LNCAP (cell line): ENCODE results near the gene LRRFIP1.

Experiments
- TF ChIP-seq, protein P1 (sequence below): fragments of 450-650 bp; IDR thresholded peaks from 2 replicates; pipeline ENCODE4 v1.5.1; 2017; ENCODE audit warnings: mild to moderate bottlenecking

The LRRFIP1 gene

DNA sequence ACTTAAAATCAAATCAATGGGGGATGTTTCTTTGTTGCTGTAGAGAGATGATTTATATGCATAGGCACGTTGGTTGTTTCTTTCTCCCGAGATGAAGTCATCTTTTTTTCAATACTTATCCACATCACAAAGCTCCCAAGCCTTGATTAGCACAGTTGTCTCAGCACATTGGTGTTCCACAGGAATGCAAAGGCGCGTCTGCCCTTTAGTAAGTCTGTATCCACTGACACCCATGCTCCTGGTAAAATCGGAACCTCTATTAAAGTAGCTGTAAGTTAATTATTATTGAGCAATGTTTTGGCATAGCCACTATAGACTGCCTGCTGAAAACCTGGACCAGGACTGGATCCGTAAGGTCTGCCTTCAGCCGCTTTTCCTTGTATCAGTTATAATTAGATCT lies 93.6 kb downstream of the LRRFIP1 start:
- TF ChIP-seq, protein P1, sequence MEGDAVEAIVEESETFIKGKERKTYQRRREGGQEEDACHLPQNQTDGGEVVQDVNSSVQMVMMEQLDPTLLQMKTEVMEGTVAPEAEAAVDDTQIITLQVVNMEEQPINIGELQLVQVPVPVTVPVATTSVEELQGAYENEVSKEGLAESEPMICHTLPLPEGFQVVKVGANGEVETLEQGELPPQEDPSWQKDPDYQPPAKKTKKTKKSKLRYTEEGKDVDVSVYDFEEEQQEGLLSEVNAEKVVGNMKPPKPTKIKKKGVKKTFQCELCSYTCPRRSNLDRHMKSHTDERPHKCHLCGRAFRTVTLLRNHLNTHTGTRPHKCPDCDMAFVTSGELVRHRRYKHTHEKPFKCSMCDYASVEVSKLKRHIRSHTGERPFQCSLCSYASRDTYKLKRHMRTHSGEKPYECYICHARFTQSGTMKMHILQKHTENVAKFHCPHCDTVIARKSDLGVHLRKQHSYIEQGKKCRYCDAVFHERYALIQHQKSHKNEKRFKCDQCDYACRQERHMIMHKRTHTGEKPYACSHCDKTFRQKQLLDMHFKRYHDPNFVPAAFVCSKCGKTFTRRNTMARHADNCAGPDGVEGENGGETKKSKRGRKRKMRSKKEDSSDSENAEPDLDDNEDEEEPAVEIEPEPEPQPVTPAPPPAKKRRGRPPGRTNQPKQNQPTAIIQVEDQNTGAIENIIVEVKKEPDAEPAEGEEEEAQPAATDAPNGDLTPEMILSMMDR: no peak

DNA sequence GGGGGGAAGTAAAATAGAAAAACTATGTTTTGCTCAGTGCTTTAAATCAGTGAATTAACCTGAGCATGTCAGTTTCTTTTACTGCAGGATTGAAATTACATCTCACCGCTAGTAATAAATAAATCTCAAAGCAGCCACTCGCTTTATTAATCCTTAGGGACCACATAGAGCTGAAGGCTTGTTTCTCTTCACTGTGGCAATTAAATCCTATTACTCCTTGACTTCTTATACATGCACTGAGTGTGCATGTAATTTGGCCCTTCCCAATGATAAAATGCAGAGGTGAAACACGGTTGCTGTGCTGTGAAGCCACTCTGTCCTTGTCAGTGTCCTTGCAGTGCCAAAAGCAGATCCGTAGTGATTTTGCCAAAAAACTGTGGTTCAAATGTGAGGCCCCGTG lies 94.1 kb downstream of the LRRFIP1 start:
- TF ChIP-seq, protein P1: no peak

DNA sequence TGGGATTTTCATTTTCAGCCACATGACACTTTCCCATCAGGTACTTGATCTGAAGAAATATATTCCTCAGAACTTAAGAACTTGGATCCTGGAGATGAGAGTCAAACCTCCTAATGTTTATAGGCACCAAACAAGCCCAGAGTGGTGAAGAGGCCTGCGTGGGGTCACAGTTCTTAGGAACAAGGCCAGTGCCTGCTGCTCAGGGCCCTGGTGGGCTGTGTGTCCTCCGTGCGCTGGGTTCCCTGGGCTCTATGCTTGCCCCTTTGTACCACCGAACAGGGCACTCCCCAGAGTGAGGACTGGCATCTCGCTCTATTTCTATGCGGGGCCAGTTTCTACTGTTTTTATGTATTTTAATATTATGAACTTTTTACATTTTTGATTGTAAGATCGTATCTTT lies 95.2 kb downstream of the LRRFIP1 start:
- TF ChIP-seq, protein P1: no peak

DNA sequence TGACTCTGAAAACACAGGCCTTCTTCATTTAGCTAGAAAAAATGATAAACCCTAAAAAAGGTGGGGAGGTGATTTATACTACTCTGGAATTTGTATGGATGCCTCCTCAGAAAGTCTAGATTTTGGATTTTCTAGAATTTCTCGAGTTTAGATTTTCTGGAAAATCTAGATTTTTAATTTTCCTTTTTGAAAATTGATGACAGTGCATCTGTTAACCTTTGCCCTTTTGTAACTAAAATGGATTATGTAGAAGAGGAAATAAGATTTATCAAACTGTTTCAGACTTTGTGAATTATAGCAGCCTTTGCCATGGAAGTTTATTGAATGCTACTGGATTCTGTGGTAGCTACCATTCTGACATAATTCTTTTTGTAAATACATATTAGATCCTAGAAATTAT lies 95.6 kb downstream of the LRRFIP1 start:
- TF ChIP-seq, protein P1: no peak

DNA sequence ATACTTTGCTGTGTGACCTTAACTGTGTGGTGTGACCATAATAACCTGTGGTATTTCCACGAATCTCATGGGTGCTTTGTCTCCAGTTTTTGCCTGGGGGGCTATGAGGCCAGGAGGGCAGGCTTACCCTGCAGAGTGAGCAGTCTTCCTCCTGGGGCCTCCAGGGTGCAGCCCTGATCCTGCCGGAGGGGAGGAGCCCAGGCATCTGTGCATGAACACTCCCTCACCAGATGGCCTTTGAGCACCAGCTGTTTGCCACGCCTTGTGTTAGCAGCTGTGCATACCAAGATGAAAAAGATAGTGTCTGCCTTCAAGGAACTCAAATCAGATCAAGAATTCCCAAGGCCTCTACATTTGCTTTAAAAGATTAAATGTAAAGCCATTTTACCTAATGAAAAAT lies 96.2 kb downstream of the LRRFIP1 start:
- TF ChIP-seq, protein P1: no peak

DNA sequence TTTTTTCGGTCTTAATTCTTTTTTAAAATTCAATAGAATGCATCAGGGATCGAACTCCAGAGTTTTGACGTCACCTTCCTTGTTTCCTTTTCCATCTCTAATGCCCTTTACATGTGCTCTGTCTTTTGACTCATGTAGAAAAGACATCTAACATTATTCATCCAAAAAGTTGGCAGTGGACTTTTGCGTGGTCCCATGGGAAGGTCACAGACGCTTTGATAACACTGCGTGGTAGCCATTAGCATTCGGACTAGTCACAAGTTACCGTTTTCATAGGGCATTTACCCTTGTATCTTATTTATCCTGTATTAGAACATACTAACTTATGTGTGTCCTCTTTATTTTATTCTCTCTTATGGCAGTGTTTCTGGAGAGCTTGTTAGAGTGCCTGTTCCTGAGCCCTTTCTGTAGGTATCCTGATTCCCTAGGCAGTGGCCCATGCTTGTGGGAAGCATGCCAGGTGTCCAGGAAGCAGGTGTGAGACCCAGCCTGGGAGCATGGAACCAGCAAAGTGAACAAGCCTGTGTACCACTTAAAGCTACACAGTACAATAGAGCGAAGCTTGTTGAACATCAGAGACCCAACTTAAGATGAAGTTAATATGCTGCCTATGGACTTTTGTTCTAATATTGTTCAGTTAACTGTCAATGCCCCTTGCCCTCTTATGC lies 97.6 kb downstream of the LRRFIP1 start:
- TF ChIP-seq, protein P1: no peak

DNA sequence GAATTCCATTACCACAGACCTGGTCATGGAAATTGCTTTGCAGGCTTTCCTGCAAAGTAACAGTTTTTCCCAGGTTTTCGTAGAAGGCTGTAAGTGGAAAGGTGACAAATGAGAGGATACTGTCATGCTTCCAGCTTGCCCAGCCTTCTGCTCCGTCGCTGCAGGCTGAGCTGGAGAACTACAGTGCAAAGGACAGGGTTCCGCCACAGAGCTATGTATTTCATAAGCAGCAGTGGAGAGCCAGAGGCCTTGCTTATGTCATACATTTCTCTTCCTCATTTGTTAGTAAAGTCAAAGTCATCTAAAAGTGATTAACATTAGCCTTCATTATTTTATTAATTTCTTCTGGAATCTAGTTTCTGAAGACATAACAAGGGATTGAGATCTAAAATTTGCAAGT lies 98.3 kb downstream of the LRRFIP1 start:
- TF ChIP-seq, protein P1: no peak

DNA sequence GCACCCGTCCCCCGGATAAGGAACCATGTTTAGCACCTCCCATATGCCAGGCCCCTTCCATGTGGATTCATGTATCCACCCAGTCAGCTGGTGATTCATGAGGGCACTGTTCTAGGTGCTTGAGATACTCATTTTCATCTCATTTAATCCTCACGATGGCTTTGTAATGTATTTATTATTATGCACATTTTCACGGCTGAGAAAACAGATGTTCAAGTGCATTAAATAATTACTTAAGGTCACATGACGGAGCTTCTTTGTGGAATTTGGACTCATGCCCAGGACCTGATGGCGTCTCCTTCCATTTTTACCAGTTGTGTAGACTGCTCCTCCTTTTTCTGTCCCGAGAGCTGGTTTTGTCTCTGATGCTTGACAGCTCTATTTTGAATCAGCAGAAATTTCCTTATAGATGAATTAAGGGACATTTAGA lies 99.0 kb downstream of the LRRFIP1 start:
- TF ChIP-seq, protein P1: no peak
